Esophagus (tissue), 2 donors: ENCODE results near the gene KRT32. TPM values are rescaled to one million over a fixed set of nuclear protein-coding genes. Genes with fewer than 3 reads are reported as not detected.
"Not testable (repeated sequence)": the region's sequence is repeated elsewhere in the genome, so short reads cannot be mapped to it uniquely, and the experiment has no call there.

Source experiments
- H3K27ac ChIP-seq, 2 donors: one replicate each; pipeline ENCODE4 v1.5.1; 2013; ENCODE audit warnings: low read depth in 2 of 2, mild to moderate bottlenecking in 2 of 2, inconsistent platforms in 1 of 2, low read length in 1 of 2, moderate library complexity in 1 of 2
- H3K27me3 ChIP-seq, 2 donors: one replicate each; pipeline ENCODE4 v1.6.1; 2013; ENCODE audit warnings: low read length in 2 of 2, control low read depth in 1 of 2, mild to moderate bottlenecking in 1 of 2; ENCODE audit not compliant: insufficient read depth in 2 of 2, control insufficient read depth in 1 of 2
- H3K36me3 ChIP-seq, 2 donors: one replicate each; pipeline ENCODE4 v1.6.1; 2013; ENCODE audit warnings: low read length in 1 of 2; ENCODE audit not compliant: control insufficient read depth in 2 of 2, insufficient read depth in 2 of 2
- H3K4me1 ChIP-seq, 2 donors: one replicate each; pipeline ENCODE4 v1.6.1; 2013; ENCODE audit warnings: low read length in 1 of 2; ENCODE audit not compliant: control insufficient read depth in 2 of 2, insufficient read depth in 2 of 2
- H3K4me3 ChIP-seq, 2 donors: one replicate each; pipeline ENCODE4 v1.5.1; 2013; ENCODE audit warnings: low read length in 2 of 2, mild to moderate bottlenecking in 2 of 2, low read depth in 1 of 2, moderate library complexity in 1 of 2
- H3K9me3 ChIP-seq, 2 donors: one replicate each; pipeline ENCODE4 v1.6.1; 2013; ENCODE audit warnings: mild to moderate bottlenecking in 2 of 2, low read depth in 1 of 2, low read length in 1 of 2, moderate library complexity in 1 of 2; ENCODE audit not compliant: control insufficient read depth in 2 of 2, insufficient read depth in 1 of 2
- WGBS, 2 donors: extraction: QIAGEN DNeasy Blood & Tissue Kit; methylation state at CpG; one replicate each; pipeline ENCODE4 v1.1.7; 2013; 5-methylcytosine and 5-hydroxymethylcytosine counted together
- polyA plus RNA-seq, 2 donors: library from polyadenylated mRNA; stranded (reverse); fragments of 200-250 nt; gene quantifications; one replicate each; pipeline ENCODE4 v1.2.3, GENCODE V29; 2013
- donor health status: healthy with polysubstance abuse.
- donor health status: Bipolar disorder and iron deficiency.

The KRT32 gene
- polyA plus RNA-seq, 2 donors: 1.9 to 8.5 TPM

DNA sequence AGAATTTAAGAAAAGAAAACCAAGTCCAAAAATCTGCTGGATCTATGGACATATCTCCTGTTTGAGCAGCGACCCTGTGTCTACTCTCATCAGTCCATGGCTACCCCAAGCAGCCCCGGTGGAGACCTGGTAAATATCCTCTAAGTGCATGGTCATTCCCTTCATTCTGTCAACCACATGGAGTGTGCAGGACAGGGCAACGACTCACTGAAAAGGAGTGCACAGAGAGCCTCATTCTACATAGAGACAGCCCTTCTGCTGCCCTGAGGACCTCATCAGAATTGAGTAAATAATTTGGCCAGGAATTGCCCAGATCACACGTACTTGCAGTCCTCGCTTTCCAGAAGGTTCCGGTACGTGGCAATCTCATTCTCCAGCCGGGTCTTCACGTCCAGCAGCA lies 29.4 kb downstream of the KRT32 start:
- Histone ChIP-seq H3K36me3 (no peaks in the 10 kb centered on the region), H3K27ac (no peak overlapping the region), H3K4me1 (no peaks in the 10 kb centered on the region), H3K9me3 (peaks cover 0 to 4% of the 10 kb centered on the region in 2 donors), H3K4me3 (no peak overlapping the region), H3K27me3 (no peaks in the 10 kb centered on the region)
- WGBS, 2 donors: 85 to 90% methylated on average over 9 of the region's 9 CpGs

DNA sequence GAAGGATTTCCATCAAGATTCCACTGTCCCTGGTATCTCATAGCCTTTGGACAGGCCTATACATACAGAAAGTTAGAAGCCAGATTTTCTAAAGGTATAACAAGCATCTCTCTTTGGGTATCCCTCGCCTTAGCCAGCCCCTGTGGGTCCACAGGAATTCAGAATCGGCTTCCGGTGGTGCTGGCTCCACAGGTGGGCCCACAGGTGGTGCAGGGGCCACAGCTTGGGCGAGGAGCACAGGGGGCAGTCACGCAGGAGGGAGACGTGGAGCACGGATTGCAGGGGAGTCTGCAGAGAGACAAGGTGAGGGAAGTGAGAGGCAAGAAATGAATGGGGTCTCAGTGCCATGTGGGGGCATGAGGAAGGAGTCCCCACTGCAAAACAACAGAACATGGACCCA lies 29.9 kb downstream of the KRT32 start:
- H3K27ac ChIP-seq: no peak overlapping the region
- H3K4me3 ChIP-seq: no peak overlapping the region
- 88% methylated on average over 7 of the region's 7 CpGs for WGBS, 2 donors
- H3K27me3 ChIP-seq: no peaks in the 10 kb centered on the region
- H3K4me1 ChIP-seq: no peaks in the 10 kb centered on the region
- H3K9me3 ChIP-seq: peaks cover 0 to 4% of the 10 kb centered on the region in 2 donors
- no peaks in the 10 kb centered on the region for H3K36me3 ChIP-seq

DNA sequence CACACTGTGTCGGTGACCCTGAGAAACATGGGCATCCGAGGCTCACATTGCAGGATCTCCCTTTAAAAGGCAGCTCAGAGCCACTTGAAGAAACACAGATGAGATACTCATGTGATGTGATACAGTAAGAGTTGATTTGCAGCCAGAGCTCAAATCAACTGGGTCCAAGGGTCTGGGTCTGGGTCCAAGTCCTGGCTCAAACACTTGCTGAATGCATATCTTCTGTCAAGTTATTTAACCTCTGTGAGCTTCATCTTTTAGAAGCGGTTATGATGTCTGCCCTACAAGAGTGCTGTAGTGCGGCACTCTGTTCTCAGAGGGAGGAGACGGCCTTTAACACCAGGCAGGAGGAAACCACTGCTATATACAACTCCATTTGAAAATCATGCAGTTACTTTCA lies 32.8 kb downstream of the KRT32 start:
- Histone ChIP-seq H3K27me3 (no peaks in the 10 kb centered on the region), H3K9me3 (no peaks in the 10 kb centered on the region), H3K4me1 (no peaks in the 10 kb centered on the region), H3K36me3 (no peaks in the 10 kb centered on the region), H3K27ac (no peak overlapping the region), H3K4me3 (no peak overlapping the region)
- 59 to 63% methylated on average over 5 of the region's 5 CpGs for WGBS, 2 donors

DNA sequence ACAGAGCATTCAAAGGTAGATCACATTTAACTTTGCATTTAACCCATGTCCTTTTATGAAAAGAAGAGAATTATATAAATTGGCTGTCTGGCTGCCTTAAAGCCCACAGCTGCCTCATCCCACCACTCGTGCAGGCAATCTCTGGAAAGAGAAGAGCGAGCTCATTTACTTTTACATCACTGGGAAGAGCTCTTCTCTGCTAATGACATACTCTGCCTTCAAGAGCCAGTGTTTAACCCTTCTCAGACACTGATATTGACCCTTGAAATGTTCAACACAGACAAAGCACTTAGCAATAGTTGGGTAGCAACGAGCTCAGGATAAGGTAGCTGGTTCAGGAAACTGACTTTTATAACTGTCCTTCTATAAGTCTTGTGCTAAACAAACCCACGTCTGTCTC lies 33.2 kb downstream of the KRT32 start:
- no peaks in the 10 kb centered on the region for H3K4me1 ChIP-seq

DNA sequence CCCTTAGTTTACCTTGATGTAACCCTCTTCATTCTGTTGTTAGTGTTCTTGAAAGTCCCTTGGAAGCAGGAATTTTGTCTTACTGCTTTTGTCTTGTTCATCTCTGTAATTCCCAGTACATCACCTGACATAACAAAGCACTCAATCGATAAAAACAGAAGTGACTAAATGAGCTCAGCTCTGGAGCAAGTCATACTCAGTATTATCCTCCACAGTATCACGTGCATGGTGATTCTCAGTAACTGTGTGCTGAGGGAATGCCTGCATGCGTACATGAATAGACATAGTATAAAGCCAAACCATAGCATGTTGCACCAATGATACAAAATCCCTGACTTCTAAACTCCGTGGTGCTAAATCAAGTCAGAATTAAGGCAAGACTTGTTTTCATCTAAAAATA lies 33.6 kb downstream of the KRT32 start:
- no peaks in the 10 kb centered on the region for H3K36me3 ChIP-seq
- H3K4me1 ChIP-seq: no peaks in the 10 kb centered on the region
- 52 to 57% methylated on average over 4 of the region's 4 CpGs for WGBS, 2 donors
- no peak overlapping the region for H3K27ac ChIP-seq
- no peak overlapping the region for H3K4me3 ChIP-seq
- no peaks in the 10 kb centered on the region for H3K27me3 ChIP-seq
- no peaks in the 10 kb centered on the region for H3K9me3 ChIP-seq

More for the DNA sequence above, 33.2 kb downstream of the KRT32 start:
- H3K9me3 ChIP-seq: no peaks in the 10 kb centered on the region
- H3K27ac ChIP-seq: no peak overlapping the region
- H3K27me3 ChIP-seq: no peaks in the 10 kb centered on the region
- WGBS, 2 donors: 53 to 64% methylated on average over 4 of the region's 4 CpGs
- no peak overlapping the region for H3K4me3 ChIP-seq
- H3K36me3 ChIP-seq: no peaks in the 10 kb centered on the region

DNA sequence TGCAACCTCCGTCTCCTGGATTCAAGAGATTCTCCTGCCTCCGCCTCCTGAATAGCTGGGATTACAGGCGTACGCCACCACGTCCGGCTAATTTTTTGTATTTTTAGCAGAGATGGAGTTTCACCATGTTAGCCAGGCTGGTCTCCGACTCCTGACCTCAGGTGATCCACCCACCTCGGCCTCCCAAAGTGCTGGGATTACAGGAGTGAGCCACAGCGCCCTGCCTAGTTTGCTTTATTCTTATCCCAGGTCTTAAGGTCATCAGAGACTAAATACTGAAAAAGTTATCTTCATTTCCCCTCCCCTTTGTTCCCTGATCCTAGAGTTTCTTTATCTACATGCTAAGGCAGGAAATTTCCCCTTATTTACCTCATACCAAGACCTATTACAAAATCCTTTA lies 36.8 kb downstream of the KRT32 start:
- not testable (repeated sequence) for H3K27me3 ChIP-seq, H3K4me1 ChIP-seq, H3K4me3 ChIP-seq, H3K27ac ChIP-seq, H3K9me3 ChIP-seq, H3K36me3 ChIP-seq
- 87 to 91% methylated on average over 9 of the region's 9 CpGs for WGBS, 2 donors

DNA sequence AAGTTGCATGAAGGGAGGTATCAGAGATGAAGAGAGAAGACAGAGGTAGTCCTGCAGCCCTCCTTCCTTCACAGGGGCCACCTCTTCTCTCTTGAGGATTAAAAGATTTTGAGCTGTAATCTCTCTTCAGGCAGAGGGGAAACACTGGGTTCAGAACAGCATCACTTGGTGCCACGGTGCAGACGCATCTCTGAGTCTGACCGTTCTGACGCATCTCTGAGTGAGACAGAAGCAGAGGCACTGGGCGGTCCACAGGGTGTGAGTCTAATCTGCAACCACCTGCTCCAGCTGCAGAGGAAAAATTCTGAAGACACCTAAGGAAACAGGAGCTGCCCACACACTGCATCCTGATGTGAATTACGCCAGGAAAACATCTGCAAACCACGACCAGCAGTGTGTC lies 37.5 kb downstream of the KRT32 start:
- Histone ChIP-seq H3K9me3 (no peaks in the 10 kb centered on the region), H3K36me3 (no peaks in the 10 kb centered on the region), H3K27ac (no peak overlapping the region), H3K4me3 (no peak overlapping the region), H3K4me1 (no peaks in the 10 kb centered on the region), H3K27me3 (no peaks in the 10 kb centered on the region)
- WGBS, 2 donors: 81 to 82% methylated on average over 7 of the region's 7 CpGs

DNA sequence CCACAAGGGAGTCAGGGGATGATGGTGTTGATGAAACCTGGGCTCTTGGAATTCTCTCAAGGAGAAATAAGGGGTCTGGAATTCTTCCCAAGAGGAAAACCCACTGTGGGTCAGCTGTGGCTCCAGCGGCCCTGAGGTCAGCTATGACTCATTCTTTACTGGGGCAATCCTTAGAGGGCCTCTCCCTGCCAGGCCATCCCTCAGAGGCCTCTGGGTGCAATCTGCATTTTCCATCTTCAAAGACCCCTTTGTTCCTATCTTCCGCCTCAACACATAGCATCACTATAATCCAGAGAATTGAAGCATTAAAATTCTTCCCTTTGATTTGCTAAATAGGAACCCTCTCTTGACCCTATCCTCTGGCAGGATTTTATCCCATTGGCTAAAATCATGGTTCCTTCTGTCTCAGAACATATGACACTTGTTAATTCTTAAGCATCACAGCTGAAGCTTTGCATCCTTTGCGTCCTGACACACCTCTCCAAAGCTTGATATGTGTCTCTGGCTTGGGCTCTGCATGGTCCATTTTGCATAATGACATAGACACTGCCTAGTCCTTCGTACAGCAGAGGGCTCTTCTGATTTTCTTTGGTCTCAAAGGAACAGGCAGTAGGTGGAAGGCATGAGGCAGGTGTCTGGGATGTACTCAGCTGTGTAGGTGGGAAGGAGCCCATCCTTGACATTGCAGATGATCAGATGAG lies 38.4 kb downstream of the KRT32 start:
- H3K36me3 ChIP-seq: no peaks in the 10 kb centered on the region
- no peaks in the 10 kb centered on the region for H3K4me1 ChIP-seq
- no peak overlapping the region for H3K27ac ChIP-seq
- no peaks in the 10 kb centered on the region for H3K27me3 ChIP-seq
- H3K9me3 ChIP-seq: no peaks in the 10 kb centered on the region
- 68 to 76% methylated on average over 4 of the region's 4 CpGs for WGBS, 2 donors
- no peak overlapping the region for H3K4me3 ChIP-seq

DNA sequence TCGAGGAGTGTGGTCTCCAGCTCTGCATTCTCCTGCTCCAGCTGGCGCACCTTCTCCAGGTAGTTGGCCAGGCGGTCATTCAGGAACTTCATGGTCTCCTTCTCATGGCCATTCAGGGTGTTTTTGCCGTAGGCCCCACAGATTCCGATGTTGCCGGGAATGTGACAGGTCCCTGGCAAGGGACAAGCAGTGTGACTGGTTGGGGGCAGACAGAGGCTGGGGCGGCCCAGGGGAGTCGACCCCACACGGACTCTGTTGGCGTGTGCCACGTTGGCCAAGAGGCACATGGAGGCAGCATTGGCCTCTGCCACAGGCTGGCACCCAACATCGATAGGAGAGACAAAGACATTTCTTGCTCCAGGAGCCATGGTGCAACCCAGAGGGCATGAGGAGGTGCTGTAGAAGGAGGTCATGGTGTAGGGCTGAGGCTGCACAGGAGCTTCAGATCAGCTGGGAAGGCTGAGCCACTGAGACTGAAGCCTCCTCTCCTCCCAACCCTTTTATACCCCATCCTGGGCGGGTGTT lies 43.0 kb downstream of the KRT32 start, which contains the start of gene KRT37:
TSS of gene KRT37 (minus strand) at position 475 of the 525 bp plus-strand sequence. CDS start at position 413, 62 bp downstream.
- Histone ChIP-seq H3K4me1 (peaks cover 0 to 12% of the 10 kb centered on the region in 2 donors), H3K36me3 (no peaks in the 10 kb centered on the region), H3K27ac (no peak within 1 kb of the TSS), H3K4me3 (no peak within 1 kb of the TSS), H3K27me3 (no peaks in the 10 kb centered on the region), H3K9me3 (no peaks in the 10 kb centered on the region)
- 88 to 93% methylated on average over 13 of the region's 13 CpGs for WGBS, 2 donors

DNA sequence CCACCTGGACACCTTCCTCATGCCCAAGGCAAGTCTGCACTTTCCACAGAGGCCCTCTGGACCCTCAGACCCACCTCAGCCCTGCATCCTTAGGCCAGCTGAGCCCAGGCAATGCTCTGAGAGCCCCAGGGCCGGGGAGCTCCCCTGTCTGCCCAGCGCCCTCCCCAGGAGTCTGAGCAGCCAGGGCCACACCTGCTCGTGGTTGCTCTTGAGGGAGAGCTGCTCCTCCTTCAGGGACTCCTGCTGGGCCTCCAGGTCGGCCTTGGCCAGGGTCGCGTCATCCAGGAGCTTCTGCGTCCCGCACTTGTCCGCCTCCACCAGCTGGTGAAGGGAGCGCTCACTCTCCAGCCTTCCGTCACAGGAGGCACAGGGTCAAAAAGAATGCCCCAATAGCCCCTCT lies 44.6 kb downstream of the KRT32 start:
- H3K4me1 ChIP-seq: peaks cover 3 to 21% of the 10 kb centered on the region in 2 donors
- not testable (repeated sequence) for H3K27ac ChIP-seq, H3K27me3 ChIP-seq, H3K36me3 ChIP-seq, H3K9me3 ChIP-seq, H3K4me3 ChIP-seq
- WGBS, 2 donors: 88 to 91% methylated on average over 10 to 11 of the region's 11 CpGs
